Astrocyte (in vitro differentiated cells and primary cell): ENCODE measurements around the gene GPM6B. TPM values are rescaled to one million over a fixed set of nuclear protein-coding genes. Genes with fewer than 3 reads are reported as not detected.

Experiments used
- DNase-seq: peaks from one replicate; pipeline ENCODE4 v3.0.0-alpha.2; 2010; ENCODE audit warnings: low read depth
- FAIRE-seq: peaks from 2 replicates; lab custom pipeline; 2011; peaks lifted over from hg19 to GRCh38; lab: Jason Lieb, UNC
- H2AFZ ChIP-seq: 2 replicates; pipeline ENCODE4 v1.6.0; 2012; ENCODE audit warnings: low read depth, low read length, inconsistent platforms
- H3K27ac ChIP-seq: 2 replicates; pipeline ENCODE4 v1.5.1; 2011; ENCODE audit warnings: low read depth, low read length, inconsistent platforms
- H3K27me3 ChIP-seq: 2 replicates; pipeline ENCODE4 v1.6.0; 2011; ENCODE audit warnings: low read length, inconsistent platforms; ENCODE audit not compliant: insufficient read depth
- H3K36me3 ChIP-seq: 2 replicates; pipeline ENCODE4 v1.5.1; 2011; ENCODE audit warnings: low read length, inconsistent platforms; ENCODE audit not compliant: insufficient read depth
- H3K4me1 ChIP-seq: 2 replicates; pipeline ENCODE4 v1.5.1; 2011; ENCODE audit warnings: low read length, inconsistent platforms; ENCODE audit not compliant: insufficient read depth
- H3K4me2 ChIP-seq: 2 replicates; pipeline ENCODE4 v1.6.0; 2012; ENCODE audit warnings: low read length, inconsistent platforms
- H3K4me3 ChIP-seq: 2 replicates; pipeline ENCODE4 v1.5.1; 2011; ENCODE audit warnings: low read depth, mild to moderate bottlenecking, low read length, inconsistent platforms; ENCODE audit not compliant: insufficient read depth
- H3K79me2 ChIP-seq: 2 replicates; pipeline ENCODE4 v1.6.0; 2012; ENCODE audit warnings: mild to moderate bottlenecking, low read length, inconsistent platforms; ENCODE audit not compliant: insufficient read depth
- H3K9ac ChIP-seq: 2 replicates; pipeline ENCODE4 v1.6.0; 2012; ENCODE audit warnings: mild to moderate bottlenecking, low read length, inconsistent platforms
- H3K9me3 ChIP-seq: 2 replicates; pipeline ENCODE4 v1.5.1; 2012; ENCODE audit warnings: low read depth, mild to moderate bottlenecking, low read length, inconsistent platforms; ENCODE audit not compliant: insufficient read depth
- H4K20me1 ChIP-seq: 2 replicates; pipeline ENCODE4 v1.6.0; 2012; ENCODE audit warnings: low read length, inconsistent platforms; ENCODE audit not compliant: insufficient read depth
- H3K27ac Mint-ChIP-seq: one replicate; pipeline ENCODE4 v1.8.0; 2021; ENCODE audit warnings: mild to moderate bottlenecking, mixed read lengths; ENCODE audit not compliant: unreplicated experiment
- H3K27me3 Mint-ChIP-seq: one replicate; pipeline ENCODE4 v1.8.0; 2021; ENCODE audit warnings: low read depth, mixed read lengths; ENCODE audit not compliant: unreplicated experiment
- H3K36me3 Mint-ChIP-seq: one replicate; pipeline ENCODE4 v1.8.0; 2021; ENCODE audit warnings: low read depth, mixed read lengths; ENCODE audit not compliant: unreplicated experiment
- H3K4me1 Mint-ChIP-seq: one replicate; pipeline ENCODE4 v1.8.0; 2021; ENCODE audit warnings: low read depth, mixed read lengths; ENCODE audit not compliant: unreplicated experiment
- H3K4me3 Mint-ChIP-seq: one replicate; pipeline ENCODE4 v1.8.0; 2021; ENCODE audit warnings: mild to moderate bottlenecking, moderate library complexity, mixed read lengths; ENCODE audit not compliant: unreplicated experiment
- H3K9me3 Mint-ChIP-seq: one replicate; pipeline ENCODE4 v1.8.0; 2021; ENCODE audit warnings: mild to moderate bottlenecking, mixed read lengths; ENCODE audit not compliant: unreplicated experiment
- EZH2 ChIP-seq: IDR thresholded peaks from 2 replicates; pipeline ENCODE4 v1.6.1; 2012; ENCODE audit warnings: mild to moderate bottlenecking, low read length, inconsistent platforms; ENCODE audit not compliant: insufficient read depth
- total RNA-seq: library from RNA; stranded (reverse); gene quantifications from 2 replicates; pipeline ENCODE4 v1.2.1, GENCODE V29; 2021
- TF ChIP-seq, protein P1 (sequence below): IDR thresholded peaks from 2 replicates; pipeline ENCODE4 v1.5.1; 2011; ENCODE audit warnings: low read depth, mild to moderate bottlenecking, inconsistent platforms, low read length, moderate library complexity; ENCODE audit not compliant: insufficient read depth

GPM6B gene
- total RNA-seq, 1 donor from 2014 or later = 21.5 TPM

DNA sequence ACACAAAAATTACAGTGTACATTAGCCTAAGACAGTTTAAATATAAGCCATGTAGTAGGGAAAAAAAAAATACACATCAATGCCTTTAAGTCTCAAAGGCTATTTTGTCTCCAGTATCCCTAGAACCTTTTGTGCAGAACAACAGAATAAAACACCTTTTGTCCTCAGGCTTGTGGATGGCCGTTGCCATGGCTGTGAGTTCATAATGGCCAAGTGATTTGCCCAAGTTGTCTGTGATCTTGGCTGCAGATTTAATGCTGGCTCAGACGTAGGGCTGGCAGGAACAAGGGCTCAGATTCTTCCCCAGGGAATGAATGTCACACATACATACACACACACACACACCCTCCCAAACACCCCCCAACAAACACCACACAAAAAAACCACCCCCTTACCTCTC, 25.3 kb downstream of the GPM6B start:
- peak; percentile 67 for FAIRE-seq
- TF ChIP-seq EZH2 = no peak
- TF ChIP-seq, protein P1, sequence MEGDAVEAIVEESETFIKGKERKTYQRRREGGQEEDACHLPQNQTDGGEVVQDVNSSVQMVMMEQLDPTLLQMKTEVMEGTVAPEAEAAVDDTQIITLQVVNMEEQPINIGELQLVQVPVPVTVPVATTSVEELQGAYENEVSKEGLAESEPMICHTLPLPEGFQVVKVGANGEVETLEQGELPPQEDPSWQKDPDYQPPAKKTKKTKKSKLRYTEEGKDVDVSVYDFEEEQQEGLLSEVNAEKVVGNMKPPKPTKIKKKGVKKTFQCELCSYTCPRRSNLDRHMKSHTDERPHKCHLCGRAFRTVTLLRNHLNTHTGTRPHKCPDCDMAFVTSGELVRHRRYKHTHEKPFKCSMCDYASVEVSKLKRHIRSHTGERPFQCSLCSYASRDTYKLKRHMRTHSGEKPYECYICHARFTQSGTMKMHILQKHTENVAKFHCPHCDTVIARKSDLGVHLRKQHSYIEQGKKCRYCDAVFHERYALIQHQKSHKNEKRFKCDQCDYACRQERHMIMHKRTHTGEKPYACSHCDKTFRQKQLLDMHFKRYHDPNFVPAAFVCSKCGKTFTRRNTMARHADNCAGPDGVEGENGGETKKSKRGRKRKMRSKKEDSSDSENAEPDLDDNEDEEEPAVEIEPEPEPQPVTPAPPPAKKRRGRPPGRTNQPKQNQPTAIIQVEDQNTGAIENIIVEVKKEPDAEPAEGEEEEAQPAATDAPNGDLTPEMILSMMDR = no peak

DNA sequence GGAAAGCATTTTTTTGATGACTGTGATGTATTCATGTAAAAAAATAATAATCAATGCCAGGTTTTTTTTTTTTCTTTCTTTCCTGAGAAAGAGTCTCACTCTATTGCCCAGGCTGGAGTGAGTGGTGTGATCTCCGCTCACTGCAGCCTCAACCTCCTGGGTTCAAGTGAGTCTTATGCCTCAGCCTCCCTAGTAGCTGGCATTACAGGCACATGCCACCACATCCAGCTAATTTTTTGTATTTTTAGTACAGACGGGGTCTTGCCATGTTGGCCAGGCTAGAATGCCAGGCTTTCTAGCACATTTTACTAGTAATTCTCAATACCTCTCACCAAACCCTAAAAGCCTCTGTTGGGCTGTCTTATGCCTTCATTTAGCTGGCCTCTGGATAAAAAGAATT, 25.7 kb downstream of the GPM6B start:
- Mint-ChIP-seq H3K36me3 (no peaks in the 10 kb centered on the region), H3K27me3 (no peaks in the 10 kb centered on the region), H3K4me3 (no peak overlapping the region), H3K9me3 (no peaks in the 10 kb centered on the region), H3K27ac (no peak overlapping the region), H3K4me1 (peaks cover 2% of the 10 kb centered on the region)
- H3K27me3 ChIP-seq = no peaks in the 10 kb centered on the region
- no peaks in the 10 kb centered on the region for H4K20me1 ChIP-seq
- H3K79me2 ChIP-seq = no peaks in the 10 kb centered on the region
- peak overlapping the region; percentile 39 for H3K4me2 ChIP-seq
- H3K36me3 ChIP-seq = no peaks in the 10 kb centered on the region
- H2AFZ ChIP-seq = no peak overlapping the region
- H3K4me3 ChIP-seq = no peak overlapping the region
- no peak overlapping the region for H3K9ac ChIP-seq
- FAIRE-seq = no peak
- DNase-seq = no peak
- peaks cover 5% of the 10 kb centered on the region for H3K4me1 ChIP-seq
- H3K27ac ChIP-seq = no peak overlapping the region
- TF ChIP-seq, protein P1 = no peak
- no peak for TF ChIP-seq EZH2
- no peaks in the 10 kb centered on the region for H3K9me3 ChIP-seq

More for the DNA sequence above, 25.3 kb downstream of the GPM6B start:
- no peaks in the 10 kb centered on the region for H3K9me3 ChIP-seq
- no peaks in the 10 kb centered on the region for H3K27me3 ChIP-seq
- no peak overlapping the region for H3K27ac Mint-ChIP-seq
- peaks cover 2% of the 10 kb centered on the region for H3K4me1 Mint-ChIP-seq
- no peak overlapping the region for H2AFZ ChIP-seq
- H3K36me3 ChIP-seq = no peaks in the 10 kb centered on the region
- no peak for DNase-seq
- no peaks in the 10 kb centered on the region for H3K36me3 Mint-ChIP-seq
- H3K4me2 ChIP-seq = no peak overlapping the region
- no peak overlapping the region for H3K4me3 ChIP-seq
- no peak overlapping the region for H3K4me3 Mint-ChIP-seq
- no peaks in the 10 kb centered on the region for H3K27me3 Mint-ChIP-seq
- H3K9ac ChIP-seq = no peak overlapping the region
- H4K20me1 ChIP-seq = no peaks in the 10 kb centered on the region
- peaks cover 5% of the 10 kb centered on the region for H3K4me1 ChIP-seq
- H3K9me3 Mint-ChIP-seq = no peaks in the 10 kb centered on the region
- no peaks in the 10 kb centered on the region for H3K79me2 ChIP-seq
- no peak overlapping the region for H3K27ac ChIP-seq

DNA sequence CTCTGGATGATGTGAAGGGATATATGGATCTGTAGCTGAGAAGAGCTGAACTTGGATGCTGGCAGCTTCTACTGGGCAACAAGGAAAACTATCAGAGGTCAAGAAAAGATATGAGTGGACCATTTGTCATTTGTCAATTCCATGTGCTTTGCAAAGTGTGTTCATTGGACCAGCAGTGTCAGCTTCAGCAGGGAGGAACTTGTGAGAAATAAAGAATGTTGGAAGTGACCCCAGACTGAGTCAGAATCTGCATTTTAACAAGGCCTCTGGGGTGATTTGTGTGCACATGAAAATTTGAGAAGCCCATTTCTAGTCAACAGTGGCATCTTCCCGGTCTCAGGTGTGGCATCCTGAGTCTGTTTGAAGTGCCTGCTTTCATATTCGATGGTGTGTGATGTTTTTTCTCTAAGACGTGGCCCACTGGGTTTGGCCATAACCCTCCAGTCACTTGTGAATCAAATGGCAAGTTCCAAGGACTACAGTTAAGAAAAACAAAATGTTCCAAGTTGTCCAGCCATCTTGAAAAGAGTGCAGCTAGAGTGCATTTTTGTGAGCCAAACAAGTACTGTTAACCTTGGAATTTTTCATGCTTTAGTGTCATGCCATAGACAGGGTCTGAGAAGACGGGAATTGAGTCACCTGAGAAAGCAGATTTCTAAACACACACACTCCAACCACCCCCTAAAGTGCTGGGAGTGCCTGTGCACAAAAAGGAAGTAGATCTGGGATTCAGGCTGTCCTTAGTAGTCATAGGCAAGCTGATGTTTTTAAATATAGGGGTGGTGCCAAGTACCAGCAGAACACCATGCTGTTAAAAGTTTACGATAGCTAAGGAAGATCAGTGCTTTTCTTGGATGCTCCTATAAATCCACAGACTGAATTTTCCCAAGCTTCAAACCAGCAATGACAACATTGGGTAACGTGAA, 26.4 kb downstream of the GPM6B start:
- Mint-ChIP-seq H3K36me3 (no peaks in the 10 kb centered on the region), H3K27me3 (no peaks in the 10 kb centered on the region), H3K4me3 (no peak overlapping the region), H3K27ac (no peak overlapping the region), H3K9me3 (no peaks in the 10 kb centered on the region), H3K4me1 (peaks cover 2% of the 10 kb centered on the region)
- Histone ChIP-seq H3K36me3 (no peaks in the 10 kb centered on the region), H3K4me2 (peak overlapping the region; percentile 39), H3K4me3 (no peak overlapping the region), H3K9ac (no peak overlapping the region), H3K27ac (no peak overlapping the region), H2AFZ (no peak overlapping the region), H3K79me2 (no peaks in the 10 kb centered on the region), H3K9me3 (no peaks in the 10 kb centered on the region), H3K4me1 (peaks cover 5% of the 10 kb centered on the region), H4K20me1 (no peaks in the 10 kb centered on the region), H3K27me3 (no peaks in the 10 kb centered on the region)
- FAIRE-seq (peak; percentile 79), DNase-seq (no peak)
- no peak for TF ChIP-seq EZH2
- TF ChIP-seq, protein P1 = no peak
